HepG2 (cell line): ENCODE measurements around the gene NUP58. TPM values are rescaled to one million over a fixed set of nuclear protein-coding genes. Genes with fewer than 3 reads are reported as not detected.
A peak's percentile ranks its signal among the peaks of the same experiment; 100 is the strongest.

Experiments
- ATF3 ChIP-seq: sonication (generic); formaldehyde crosslinking; IDR thresholded peaks from 2 replicates; pipeline ENCODE4 v1.4.0; 2020; ENCODE audit warnings: missing genetic modification reagents
- FOXO1 ChIP-seq: sonication (generic); formaldehyde crosslinking; IDR thresholded peaks from 2 replicates; pipeline ENCODE4 v1.4.0; 2020; ENCODE audit warnings: missing genetic modification reagents
- GLI4 ChIP-seq: sonication (generic); formaldehyde crosslinking; IDR thresholded peaks from 2 replicates; pipeline ENCODE4 v1.5.1; 2020; ENCODE audit warnings: missing genetic modification reagents, mild to moderate bottlenecking, moderate library complexity, borderline replicate concordance
- NFRKB ChIP-seq: fragments of 450-650 bp; IDR thresholded peaks from 2 replicates; pipeline ENCODE4 v1.6.1; 2017
- ZBTB33 ChIP-seq: sonication (generic); formaldehyde crosslinking; IDR thresholded peaks from 2 replicates; pipeline ENCODE4 v1.4.0; 2020; ENCODE audit warnings: missing genetic modification reagents
- ZNF101 ChIP-seq: sonication (generic); formaldehyde crosslinking; IDR thresholded peaks from 2 replicates; pipeline ENCODE4 v1.4.0; 2020; ENCODE audit warnings: mild to moderate bottlenecking, low read depth, missing genetic modification reagents, borderline replicate concordance
- ZNF18 ChIP-seq: sonication (generic); formaldehyde crosslinking; IDR thresholded peaks from 2 replicates; pipeline ENCODE4 v1.8.0; 2022; ENCODE audit warnings: mild to moderate bottlenecking, missing genetic modification reagents; ENCODE audit not compliant: insufficient replicate concordance
- ZNF230 ChIP-seq: sonication (generic); formaldehyde crosslinking; IDR thresholded peaks from 2 replicates; pipeline ENCODE4 v1.4.0; 2020; ENCODE audit warnings: mild to moderate bottlenecking, missing genetic modification reagents
- ZNF280D ChIP-seq: sonication (generic); formaldehyde crosslinking; IDR thresholded peaks from 2 replicates; pipeline ENCODE4 v1.5.1; 2020; ENCODE audit warnings: mild to moderate bottlenecking, missing genetic modification reagents
- ZNF318 ChIP-seq: sonication (generic); formaldehyde crosslinking; IDR thresholded peaks from 2 replicates; pipeline ENCODE4 v1.4.0; 2020; ENCODE audit warnings: mild to moderate bottlenecking, missing genetic modification reagents
- ZNF546 ChIP-seq: sonication (generic); formaldehyde crosslinking; conservative IDR thresholded peaks from 2 replicates; pipeline ENCODE4 v1.8.1; 2023; ENCODE audit warnings: mild to moderate bottlenecking, missing genetic modification reagents
- ZNF558 ChIP-seq: sonication (generic); formaldehyde crosslinking; IDR thresholded peaks from 2 replicates; pipeline ENCODE4 v1.9.0; 2022; ENCODE audit warnings: mild to moderate bottlenecking, missing genetic modification reagents, borderline replicate concordance
- ZNF891 ChIP-seq: sonication (generic); formaldehyde crosslinking; IDR thresholded peaks from 2 replicates; pipeline ENCODE4 v1.5.0; 2020; ENCODE audit warnings: mild to moderate bottlenecking, missing genetic modification reagents
- polyA plus RNA-seq, 8 experiments: library from polyadenylated mRNA; depleted of rRNA in 3 of 8; stranded (reverse) in 7 of 8; unstranded in 1 of 8; fragments of >200 nt; fragmentation: Illumina TruSeq in 4 of 8; extraction: Trizol in 4 of 8; gene quantifications; 2 replicates each; pipeline versions ENCODE4 v1.2.1 to v1.2.3, GENCODE V29; 2011 to 2016; ENCODE audit warnings: low read depth in 4 of 8, missing spikeins in 1 of 8, mixed read lengths in 1 of 8; ENCODE audit not compliant: insufficient read depth in 1 of 8
- total RNA-seq, 5 experiments: library from RNA; depleted of rRNA; stranded (reverse); fragments of >200 nt; fragmentation: Illumina TruSeq; extraction: Trizol; gene quantifications; 2 replicates each; pipeline ENCODE4 v1.2.3, GENCODE V29; 2016; ENCODE audit warnings: low read depth in 1 of 5

The NUP58 gene
- total and polyA plus RNA-seq, 2 of the 13 experiments (the other 11 are each of a cell fraction or from before 2014, with no cell fraction given), result 45.4 to 46.5 TPM

GRCh38 chr13:25301347-25302113 is at the start of gene NUP58 (continued):
- TF ChIP-seq ZNF318 (CRISPR knock-in tag) (no peak), ZNF230 (peak; percentile 69; the same call in 1 of the 2 replicates), ZBTB33 (no peak; the same call in 1 of the 2 replicates), FOXO1 (CRISPR knock-in tag) (peak; percentile 39), ZNF280D (CRISPR knock-in tag) (no peak), ZNF891 (CRISPR knock-in tag) (no peak), GLI4 (no peak), ATF3 (CRISPR knock-in tag) (no peak), ZNF101 (CRISPR knock-in tag) (no peak), ZNF546 (CRISPR knock-in tag) (no peak), NFRKB (no peak), ZNF558 (CRISPR knock-in tag) (0 out of 2 replicates have a peak, but pooled peaks have one; percentile 1), ZNF18 (CRISPR knock-in tag) (no peak)
